MM.1S (cell line): ENCODE results near the gene BTBD9.

Experiments
- DNase-seq: peaks from one replicate; pipeline ENCODE4 v3.0.0-alpha.2; 2015
- H2AFZ ChIP-seq: fragments of 300-600 bp; sonication (generic); 2 replicates; pipeline ENCODE4 v1.6.0; 2016; ENCODE audit warnings: antibody characterized with exemption, low read length
- H3F3A ChIP-seq: fragments of 300-600 bp; sonication (generic); 2 replicates; pipeline ENCODE4 v1.6.1; 2016; ENCODE audit warnings: mild to moderate bottlenecking, antibody characterized with exemption, low read length, moderate library complexity, mixed read lengths; ENCODE audit not compliant: insufficient read depth
- H3K27ac ChIP-seq: fragments of 300-600 bp; sonication (generic); 2 replicates; pipeline ENCODE4 v1.5.1; 2016; ENCODE audit warnings: mild to moderate bottlenecking, low read length
- H3K27me3 ChIP-seq: fragments of 300-600 bp; sonication (generic); replicated peaks from 2 replicates; pipeline ENCODE4 v1.6.0; 2016; ENCODE audit warnings: low read length; ENCODE audit not compliant: insufficient read depth
- H3K36me3 ChIP-seq: fragments of 300-600 bp; sonication (generic); replicated peaks from 2 replicates; pipeline ENCODE4 v1.6.1; 2016; ENCODE audit warnings: mild to moderate bottlenecking, low read length, mixed read lengths; ENCODE audit not compliant: insufficient read depth
- H3K4me1 ChIP-seq: fragments of 300-600 bp; sonication (generic); 2 replicates; pipeline ENCODE4 v1.6.1; 2016; ENCODE audit warnings: low read length, mixed read lengths
- H3K4me2 ChIP-seq: fragments of 300-600 bp; sonication (generic); 2 replicates; pipeline ENCODE4 v1.6.0; 2016; ENCODE audit warnings: low read depth, low read length
- H3K4me3 ChIP-seq: fragments of 300-600 bp; sonication (generic); 2 replicates; pipeline ENCODE4 v1.5.1; 2016; ENCODE audit warnings: low read length, mixed read lengths
- H3K79me2 ChIP-seq: fragments of 300-600 bp; sonication (generic); 2 replicates; pipeline ENCODE4 v1.6.1; 2016; ENCODE audit warnings: mixed run types, low read length, mixed read lengths
- H3K9ac ChIP-seq: fragments of 300-600 bp; sonication (generic); 2 replicates; pipeline ENCODE4 v1.6.1; 2016; ENCODE audit warnings: low read length, mixed read lengths
- H3K9me2 ChIP-seq: fragments of 300-600 bp; sonication (generic); replicated peaks from 2 replicates; pipeline ENCODE4 v1.6.1; 2016; ENCODE audit warnings: mild to moderate bottlenecking, low read length, mixed read lengths; ENCODE audit not compliant: insufficient read depth
- H3K9me3 ChIP-seq: fragments of 300-600 bp; sonication (generic); replicated peaks from 2 replicates; pipeline ENCODE4 v1.6.1; 2016; ENCODE audit warnings: mild to moderate bottlenecking, low read length, mixed read lengths; ENCODE audit not compliant: insufficient read depth
- H4K20me1 ChIP-seq: fragments of 300-600 bp; sonication (generic); 2 replicates; pipeline ENCODE4 v1.6.1; 2016; ENCODE audit warnings: mild to moderate bottlenecking, low read length, moderate library complexity, mixed read lengths; ENCODE audit not compliant: insufficient read depth
- CTCF ChIP-seq: fragments of 300-600 bp; sonication (generic); IDR thresholded peaks from 2 replicates; pipeline ENCODE4 v1.5.1; 2016; ENCODE audit warnings: antibody characterized with exemption, low read length, mixed read lengths
- EZH2 ChIP-seq: fragments of 300-600 bp; sonication (generic); optimal IDR thresholded peaks from 2 replicates; pipeline ENCODE3; 2017; ENCODE audit warnings: low read depth, mild to moderate bottlenecking, antibody characterized with exemption, low read length, mixed read lengths
- EZH2phosphoT487 ChIP-seq: fragments of 300-600 bp; sonication (generic); IDR thresholded peaks from 2 replicates; pipeline ENCODE4 v1.6.1; 2018; ENCODE audit warnings: antibody characterized with exemption, low read length

Gene BTBD9

GRCh38 chr6:38389875-38390274 lies 249.9 kb downstream of the BTBD9 start:
- TF ChIP-seq CTCF: no peak
- TF ChIP-seq EZH2phosphoT487: no peak
- no peak for TF ChIP-seq EZH2
- Histone ChIP-seq H3K4me3 (no peak overlapping the region), H4K20me1 (no peaks in the 10 kb centered on the region), H3K9me2 (no peaks in the 10 kb centered on the region), H3K27me3 (no peaks in the 10 kb centered on the region), H2AFZ (no peak overlapping the region), H3K4me1 (no peaks in the 10 kb centered on the region), H3K36me3 (no peaks in the 10 kb centered on the region), H3K9me3 (no peaks in the 10 kb centered on the region), H3K9ac (no peak overlapping the region), H3K27ac (no peak overlapping the region), H3K79me2 (no peaks in the 10 kb centered on the region), H3K4me2 (no peak overlapping the region), H3F3A (no peaks in the 10 kb centered on the region)
- DNase-seq: no peak

- Histone ChIP-seq H3F3A (no peaks in the 10 kb centered on the region), H3K9me2 (no peaks in the 10 kb centered on the region), H3K79me2 (no peaks in the 10 kb centered on the region), H3K36me3 (no peaks in the 10 kb centered on the region), H3K27ac (no peak overlapping the region), H3K4me3 (no peak overlapping the region), H2AFZ (no peak overlapping the region), H3K27me3 (no peaks in the 10 kb centered on the region), H3K9me3 (no peaks in the 10 kb centered on the region), H4K20me1 (no peaks in the 10 kb centered on the region), H3K9ac (no peak overlapping the region), H3K4me1 (no peaks in the 10 kb centered on the region), H3K4me2 (no peak overlapping the region)
- DNase-seq: no peak
- TF ChIP-seq EZH2: no peak
Measured at GRCh38 chr6:38387971-38388370, 251.8 kb downstream of the BTBD9 start.

DNA sequence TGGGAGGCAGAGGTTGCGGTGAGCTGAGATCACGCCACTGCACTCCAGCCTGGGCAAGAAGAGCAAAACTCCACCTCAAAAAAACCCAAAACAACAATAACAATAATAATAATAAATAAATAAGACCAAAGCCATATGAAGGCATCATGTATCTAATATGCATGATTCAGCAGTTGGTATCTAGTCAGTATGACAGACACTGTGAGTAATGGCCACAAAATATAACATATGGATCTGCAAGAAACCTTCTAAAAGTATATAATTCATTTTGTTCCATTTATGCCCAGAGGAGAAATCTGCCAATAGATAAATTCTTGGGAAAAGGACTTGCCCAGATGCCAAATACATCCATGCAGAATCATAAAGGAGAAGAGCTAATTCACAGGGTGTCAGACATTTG lies 252.3 kb downstream of the BTBD9 start:
- Histone ChIP-seq H3K4me2 (no peak overlapping the region), H3K9me3 (no peaks in the 10 kb centered on the region), H3F3A (no peaks in the 10 kb centered on the region), H2AFZ (no peak overlapping the region), H3K36me3 (no peaks in the 10 kb centered on the region), H3K9me2 (no peaks in the 10 kb centered on the region), H3K27me3 (no peaks in the 10 kb centered on the region), H3K9ac (no peak overlapping the region), H3K27ac (no peak overlapping the region), H4K20me1 (no peaks in the 10 kb centered on the region), H3K4me3 (no peak overlapping the region), H3K4me1 (no peaks in the 10 kb centered on the region), H3K79me2 (no peaks in the 10 kb centered on the region)
- DNase-seq: no peak
- TF ChIP-seq EZH2phosphoT487 (no peak), EZH2 (no peak), CTCF (no peak)

DNA sequence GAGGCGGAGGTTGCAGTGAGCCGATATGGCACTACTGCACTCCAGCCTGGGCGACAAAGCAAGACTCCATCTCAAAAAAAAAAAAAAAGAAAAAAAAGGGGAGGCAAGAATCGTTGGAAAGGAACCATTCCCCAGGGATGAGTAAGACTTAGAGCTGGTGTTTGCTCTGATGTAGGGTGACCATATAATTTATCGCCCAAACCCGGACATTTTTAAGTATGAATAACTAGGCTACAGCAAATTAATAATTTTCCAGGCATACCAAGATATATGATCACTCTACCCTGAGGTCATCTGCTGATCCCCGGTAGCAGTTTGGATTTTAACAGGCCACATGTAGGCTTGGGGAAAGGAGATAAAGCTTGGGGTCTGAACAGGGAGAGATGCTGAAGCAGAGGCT lies 260.9 kb downstream of the BTBD9 start:
- H3F3A ChIP-seq: no peaks in the 10 kb centered on the region
- H3K9me2 ChIP-seq: no peaks in the 10 kb centered on the region
- H3K27me3 ChIP-seq: no peaks in the 10 kb centered on the region
- H4K20me1 ChIP-seq: no peaks in the 10 kb centered on the region
- H3K4me3 ChIP-seq: no peak overlapping the region
- no peak for TF ChIP-seq CTCF
- TF ChIP-seq EZH2phosphoT487: no peak
- no peak for TF ChIP-seq EZH2
- no peaks in the 10 kb centered on the region for H3K79me2 ChIP-seq
- DNase-seq: no peak
- no peak overlapping the region for H3K27ac ChIP-seq
- no peaks in the 10 kb centered on the region for H3K4me1 ChIP-seq
- H3K9ac ChIP-seq: no peak overlapping the region
- H3K9me3 ChIP-seq: no peaks in the 10 kb centered on the region
- no peak overlapping the region for H2AFZ ChIP-seq
- no peaks in the 10 kb centered on the region for H3K36me3 ChIP-seq
- H3K4me2 ChIP-seq: no peak overlapping the region
